Smooth muscle cell (in vitro differentiated cells): ENCODE data around the gene PPFIBP2. TPM values are rescaled to one million over a fixed set of nuclear protein-coding genes. Genes with fewer than 3 reads are reported as not detected.

Source experiments
- DNase-seq: peaks from one replicate; lab custom pipeline; 2025; ENCODE audit not compliant: unreplicated experiment; lab: John Stamatoyannopoulos, UW
- H2AFZ ChIP-seq: fragments of 200-600 bp; sonication (generic); 2 replicates; pipeline ENCODE4 v1.6.0; 2016; ENCODE audit warnings: antibody characterized with exemption, low read depth, mild to moderate bottlenecking
- H3F3A ChIP-seq: fragments of 200-600 bp; sonication (generic); 2 replicates; pipeline ENCODE4 v1.6.0; 2017; ENCODE audit warnings: antibody characterized with exemption, low read depth
- H3K27ac ChIP-seq: fragments of 200-600 bp; sonication (generic); 2 replicates; pipeline ENCODE4 v1.5.1; 2016; ENCODE audit warnings: low read depth, mild to moderate bottlenecking
- H3K27me3 ChIP-seq: fragments of 200-600 bp; sonication (generic); 2 replicates; pipeline ENCODE4 v1.6.1; 2016; ENCODE audit warnings: low read depth, mild to moderate bottlenecking
- H3K36me3 ChIP-seq: fragments of 200-600 bp; sonication (generic); 2 replicates; pipeline ENCODE4 v1.5.1; 2016; ENCODE audit warnings: low read depth
- H3K4me1 ChIP-seq: fragments of 200-600 bp; sonication (generic); 2 replicates; pipeline ENCODE4 v1.5.1; 2016; ENCODE audit warnings: low read depth
- H3K4me2 ChIP-seq: fragments of 200-600 bp; sonication (generic); 2 replicates; pipeline ENCODE4 v1.6.0; 2016; ENCODE audit warnings: mild to moderate bottlenecking
- H3K4me3 ChIP-seq: fragments of 200-600 bp; sonication (generic); 2 replicates; pipeline ENCODE4 v1.5.1; 2016; ENCODE audit warnings: mild to moderate bottlenecking
- H3K79me2 ChIP-seq: fragments of 200-600 bp; sonication (generic); 2 replicates; pipeline ENCODE4 v1.6.0; 2016; ENCODE audit warnings: low read depth, mild to moderate bottlenecking
- H3K9ac ChIP-seq: fragments of 200-600 bp; sonication (generic); 2 replicates; pipeline ENCODE4 v1.6.0; 2016; ENCODE audit warnings: low read depth
- H3K9me3 ChIP-seq: fragments of 200-600 bp; sonication (generic); replicated peaks from 2 replicates; pipeline ENCODE4 v1.5.1; 2016; ENCODE audit warnings: low read depth
- H4K20me1 ChIP-seq: fragments of 200-600 bp; sonication (generic); 2 replicates; pipeline ENCODE4 v1.6.0; 2016; ENCODE audit warnings: low read depth
- CTCF ChIP-seq: fragments of 200-600 bp; sonication (generic); IDR thresholded peaks from 2 replicates; pipeline ENCODE4 v1.5.1; 2017; ENCODE audit warnings: borderline replicate concordance, mild to moderate bottlenecking, antibody characterized with exemption; ENCODE audit not compliant: insufficient read depth, poor library complexity, severe bottlenecking
- WGBS: methylation state at CpG from one replicate; pipeline ENCODE4 v1.1.7; 2016; ENCODE audit warnings: low lambda C conversion rate; 5-methylcytosine and 5-hydroxymethylcytosine counted together
- polyA plus RNA-seq: library from polyadenylated mRNA; unstranded; fragments of >200 nt; fragmentation: Nextera tagmentation; extraction: Ambion mirVana; gene quantifications from 2 replicates; pipeline ENCODE4 v1.2.1, GENCODE V29; 2016
- total RNA-seq: library from RNA; depleted of rRNA; stranded (reverse); fragments of >200 nt; gene quantifications from 2 replicates; pipeline ENCODE4 v1.2.3, GENCODE V29; 2014

Gene PPFIBP2
- total and polyA plus RNA-seq, 2 experiments from 2014 or later = 9.8 to 20.2 TPM

- no peaks in the 10 kb centered on the region for H3K79me2 ChIP-seq
- no peak overlapping the region for H2AFZ ChIP-seq
- H3K4me2 ChIP-seq = no peak overlapping the region
- no peaks in the 10 kb centered on the region for H3K27me3 ChIP-seq
- H3K36me3 ChIP-seq = no peaks in the 10 kb centered on the region
- no peaks in the 10 kb centered on the region for H3F3A ChIP-seq
- DNase-seq = no peak
- H3K9ac ChIP-seq = no peak overlapping the region
- H3K9me3 ChIP-seq = no peaks in the 10 kb centered on the region
- H3K4me3 ChIP-seq = no peak overlapping the region
- WGBS = 94% methylated on average over 4 of the region's 4 CpGs
- H3K27ac ChIP-seq = no peak overlapping the region
- no peak for TF ChIP-seq CTCF
- H4K20me1 ChIP-seq = no peaks in the 10 kb centered on the region
- H3K4me1 ChIP-seq = no peaks in the 10 kb centered on the region
Measured at GRCh38 chr11:7635708-7636107, 121.9 kb downstream of the PPFIBP2 start.

- DNase-seq = no peak
- Histone ChIP-seq H3F3A (no peaks in the 10 kb centered on the region), H3K9me3 (no peaks in the 10 kb centered on the region), H3K27ac (no peak overlapping the region), H3K79me2 (no peaks in the 10 kb centered on the region), H3K4me2 (no peak overlapping the region), H3K4me1 (no peaks in the 10 kb centered on the region), H3K4me3 (no peak overlapping the region), H3K36me3 (no peaks in the 10 kb centered on the region), H2AFZ (no peak overlapping the region), H3K27me3 (no peaks in the 10 kb centered on the region), H4K20me1 (no peaks in the 10 kb centered on the region), H3K9ac (no peak overlapping the region)
- no peak for TF ChIP-seq CTCF
- 81% methylated on average over 6 of the region's 6 CpGs for WGBS
Measured at GRCh38 chr11:7636350-7636749, 122.6 kb downstream of the PPFIBP2 start.

GRCh38 chr11:7637447-7638157, 123.8 kb downstream of the PPFIBP2 start:
- Histone ChIP-seq H3K79me2 (no peaks in the 10 kb centered on the region), H3K9me3 (no peaks in the 10 kb centered on the region), H3K4me3 (no peak overlapping the region), H3K27me3 (no peaks in the 10 kb centered on the region), H3K4me2 (no peak overlapping the region), H2AFZ (no peak overlapping the region), H4K20me1 (no peaks in the 10 kb centered on the region), H3K27ac (no peak overlapping the region), H3F3A (no peaks in the 10 kb centered on the region), H3K4me1 (no peaks in the 10 kb centered on the region), H3K36me3 (no peaks in the 10 kb centered on the region), H3K9ac (no peak overlapping the region)
- DNase-seq = no peak
- WGBS = 61% methylated on average over 7 of the region's 7 CpGs
- no peak for TF ChIP-seq CTCF
